ENCODE results near the gene CCDC38. TPM values are rescaled to one million over a fixed set of nuclear protein-coding genes. Genes with fewer than 3 reads are reported as not detected.

The CCDC38 gene
- total RNA-seq, 1 experiment from 2014 or later: not detected

- TF ChIP-seq CTCF (IDR thresholded peaks at IDR 0.05; ENCODE audit: unreplicated experiment): no peak
- intact Hi-C loops (cut with micrococcal nuclease; ENCODE audit: unreplicated experiment): no loop called here
- no peaks in the 10 kb centered on the region for H3K36me3 Mint-ChIP-seq (ENCODE audit: insufficient read depth, unreplicated experiment)
- CTCF ChIA-PET: no interaction called here
- no peak overlapping the region for H3K27ac Mint-ChIP-seq (ENCODE audit: unreplicated experiment)
- BruUV-seq (replicated peaks): no TSS peak
- no peak overlapping the region for H3K4me3 Mint-ChIP-seq (ENCODE audit: low read depth, unreplicated experiment)
- no peaks in the 10 kb centered on the region for H3K9me3 Mint-ChIP-seq (ENCODE audit: low read depth, unreplicated experiment)
- no peaks in the 10 kb centered on the region for H3K27me3 Mint-ChIP-seq (ENCODE audit: unreplicated experiment)
- H3K4me1 Mint-ChIP-seq (ENCODE audit: low read depth, unreplicated experiment): no peaks in the 10 kb centered on the region
- DNase-seq: no peak
Measured at GRCh38 chr12:95980437-95980836, 38.0 kb upstream of the CCDC38 start.

GRCh38 chr12:95978774-95979173 lies 36.4 kb upstream of the CCDC38 start:
- TF ChIP-seq CTCF (IDR thresholded peaks at IDR 0.05; ENCODE audit: unreplicated experiment): no peak
- Mint-ChIP-seq H3K4me3 (ENCODE audit: low read depth, unreplicated experiment) (no peak overlapping the region), H3K4me1 (ENCODE audit: low read depth, unreplicated experiment) (no peaks in the 10 kb centered on the region), H3K36me3 (ENCODE audit: insufficient read depth, unreplicated experiment) (no peaks in the 10 kb centered on the region), H3K27ac (ENCODE audit: unreplicated experiment) (no peak overlapping the region), H3K9me3 (ENCODE audit: low read depth, unreplicated experiment) (no peaks in the 10 kb centered on the region), H3K27me3 (ENCODE audit: unreplicated experiment) (no peaks in the 10 kb centered on the region)
- no TSS peak for BruUV-seq (replicated peaks)
- intact Hi-C loops (cut with micrococcal nuclease; ENCODE audit: unreplicated experiment): no loop called here
- DNase-seq: no peak
- CTCF ChIA-PET: interaction anchor here (0.6 to 1.1 kb wide), 2 partner anchors 20 to 329 kb away, joined by 3 to 4 read pairs; no protein-coding TSS in a partner anchor

- no peaks in the 10 kb centered on the region for H3K36me3 Mint-ChIP-seq (ENCODE audit: insufficient read depth, unreplicated experiment)
- H3K9me3 Mint-ChIP-seq (ENCODE audit: low read depth, unreplicated experiment): no peaks in the 10 kb centered on the region
- no peaks in the 10 kb centered on the region for H3K27me3 Mint-ChIP-seq (ENCODE audit: unreplicated experiment)
- intact Hi-C loops (cut with micrococcal nuclease; ENCODE audit: unreplicated experiment): no loop called here
- DNase-seq: no peak
- CTCF ChIA-PET: interaction anchor here (0.6 to 1.1 kb wide), 2 partner anchors 20 to 329 kb away, joined by 3 to 4 read pairs; no protein-coding TSS in a partner anchor
- BruUV-seq (replicated peaks): no TSS peak
- no peak overlapping the region for H3K4me3 Mint-ChIP-seq (ENCODE audit: low read depth, unreplicated experiment)
- H3K4me1 Mint-ChIP-seq (ENCODE audit: low read depth, unreplicated experiment): no peaks in the 10 kb centered on the region
- no peak overlapping the region for H3K27ac Mint-ChIP-seq (ENCODE audit: unreplicated experiment)
- TF ChIP-seq CTCF (IDR thresholded peaks at IDR 0.05; ENCODE audit: unreplicated experiment): no peak
Measured at GRCh38 chr12:95978351-95978750, 35.9 kb upstream of the CCDC38 start.

- intact Hi-C loops (cut with micrococcal nuclease; ENCODE audit: unreplicated experiment): no loop called here
- no TSS peak for BruUV-seq (replicated peaks)
- no peak for DNase-seq
- Mint-ChIP-seq H3K36me3 (ENCODE audit: insufficient read depth, unreplicated experiment) (no peaks in the 10 kb centered on the region), H3K9me3 (ENCODE audit: low read depth, unreplicated experiment) (no peaks in the 10 kb centered on the region), H3K27ac (ENCODE audit: unreplicated experiment) (no peak overlapping the region), H3K4me3 (ENCODE audit: low read depth, unreplicated experiment) (no peak overlapping the region), H3K27me3 (ENCODE audit: unreplicated experiment) (no peaks in the 10 kb centered on the region), H3K4me1 (ENCODE audit: low read depth, unreplicated experiment) (no peaks in the 10 kb centered on the region)
- CTCF ChIA-PET: interaction anchor here (1.1 kb wide), 1 partner anchor 21 kb away, joined by 4 read pairs; no protein-coding TSS in a partner anchor
- no peak for TF ChIP-seq CTCF (IDR thresholded peaks at IDR 0.05; ENCODE audit: unreplicated experiment)
Measured at GRCh38 chr12:95977764-95978305, 35.4 kb upstream of the CCDC38 start.
